ENCODE measurements around the gene CSRP1.

DNA sequence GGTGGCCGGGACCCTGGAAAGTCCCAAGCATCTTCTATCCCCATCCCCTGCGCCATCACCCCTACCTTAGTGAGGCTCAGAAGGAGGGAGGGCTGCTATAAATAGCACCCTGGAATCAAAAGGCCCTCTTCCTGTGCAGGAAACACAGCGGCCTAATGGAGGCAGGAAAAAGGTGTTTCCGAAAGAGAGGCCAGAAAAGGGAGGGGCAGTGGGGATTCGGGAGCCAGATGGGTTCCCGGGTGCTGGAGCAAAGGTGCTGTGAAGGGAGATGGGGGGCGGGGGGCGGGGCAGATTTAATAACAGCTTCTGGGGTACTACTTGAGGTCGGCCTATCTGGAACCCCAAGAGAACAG lies 48.6 kb upstream of the CSRP1 start:
- no peak for TF ChIP-seq EZH2 (IDR thresholded peaks at IDR 0.05; ENCODE audit: borderline replicate concordance, insufficient read depth, low read length, poor library complexity, severe bottlenecking)
- TF ChIP-seq, protein P1, sequence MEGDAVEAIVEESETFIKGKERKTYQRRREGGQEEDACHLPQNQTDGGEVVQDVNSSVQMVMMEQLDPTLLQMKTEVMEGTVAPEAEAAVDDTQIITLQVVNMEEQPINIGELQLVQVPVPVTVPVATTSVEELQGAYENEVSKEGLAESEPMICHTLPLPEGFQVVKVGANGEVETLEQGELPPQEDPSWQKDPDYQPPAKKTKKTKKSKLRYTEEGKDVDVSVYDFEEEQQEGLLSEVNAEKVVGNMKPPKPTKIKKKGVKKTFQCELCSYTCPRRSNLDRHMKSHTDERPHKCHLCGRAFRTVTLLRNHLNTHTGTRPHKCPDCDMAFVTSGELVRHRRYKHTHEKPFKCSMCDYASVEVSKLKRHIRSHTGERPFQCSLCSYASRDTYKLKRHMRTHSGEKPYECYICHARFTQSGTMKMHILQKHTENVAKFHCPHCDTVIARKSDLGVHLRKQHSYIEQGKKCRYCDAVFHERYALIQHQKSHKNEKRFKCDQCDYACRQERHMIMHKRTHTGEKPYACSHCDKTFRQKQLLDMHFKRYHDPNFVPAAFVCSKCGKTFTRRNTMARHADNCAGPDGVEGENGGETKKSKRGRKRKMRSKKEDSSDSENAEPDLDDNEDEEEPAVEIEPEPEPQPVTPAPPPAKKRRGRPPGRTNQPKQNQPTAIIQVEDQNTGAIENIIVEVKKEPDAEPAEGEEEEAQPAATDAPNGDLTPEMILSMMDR (IDR thresholded peaks at IDR 0.05; ENCODE audit: poor library complexity, severe bottlenecking), result no peak
- TF ChIP-seq RAD21 (conservative IDR thresholded peaks at IDR 0.05), result no peak
- TF ChIP-seq SMC3 (conservative IDR thresholded peaks at IDR 0.05; ENCODE audit: poor library complexity), result no peak
